ENCODE data around the gene KLHL22.

The KLHL22 gene

GRCh38 chr22:20497426-20497825, 1.8 kb upstream of the KLHL22 start:
- no peak for DNase-seq (ENCODE audit: low spot score)
- TF ChIP-seq, protein P1, sequence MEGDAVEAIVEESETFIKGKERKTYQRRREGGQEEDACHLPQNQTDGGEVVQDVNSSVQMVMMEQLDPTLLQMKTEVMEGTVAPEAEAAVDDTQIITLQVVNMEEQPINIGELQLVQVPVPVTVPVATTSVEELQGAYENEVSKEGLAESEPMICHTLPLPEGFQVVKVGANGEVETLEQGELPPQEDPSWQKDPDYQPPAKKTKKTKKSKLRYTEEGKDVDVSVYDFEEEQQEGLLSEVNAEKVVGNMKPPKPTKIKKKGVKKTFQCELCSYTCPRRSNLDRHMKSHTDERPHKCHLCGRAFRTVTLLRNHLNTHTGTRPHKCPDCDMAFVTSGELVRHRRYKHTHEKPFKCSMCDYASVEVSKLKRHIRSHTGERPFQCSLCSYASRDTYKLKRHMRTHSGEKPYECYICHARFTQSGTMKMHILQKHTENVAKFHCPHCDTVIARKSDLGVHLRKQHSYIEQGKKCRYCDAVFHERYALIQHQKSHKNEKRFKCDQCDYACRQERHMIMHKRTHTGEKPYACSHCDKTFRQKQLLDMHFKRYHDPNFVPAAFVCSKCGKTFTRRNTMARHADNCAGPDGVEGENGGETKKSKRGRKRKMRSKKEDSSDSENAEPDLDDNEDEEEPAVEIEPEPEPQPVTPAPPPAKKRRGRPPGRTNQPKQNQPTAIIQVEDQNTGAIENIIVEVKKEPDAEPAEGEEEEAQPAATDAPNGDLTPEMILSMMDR (conservative IDR thresholded peaks at IDR 0.05; ENCODE audit: low read depth), result no peak
- POLR2A ChIA-PET (ENCODE audit: low non-redundant PET), result no interaction called here
- CTCF ChIA-PET, result no interaction called here
- 0 out of 2 replicates have a peak overlapping the region, but pooled peaks have one; percentile 15 for H3K27ac ChIP-seq

DNA sequence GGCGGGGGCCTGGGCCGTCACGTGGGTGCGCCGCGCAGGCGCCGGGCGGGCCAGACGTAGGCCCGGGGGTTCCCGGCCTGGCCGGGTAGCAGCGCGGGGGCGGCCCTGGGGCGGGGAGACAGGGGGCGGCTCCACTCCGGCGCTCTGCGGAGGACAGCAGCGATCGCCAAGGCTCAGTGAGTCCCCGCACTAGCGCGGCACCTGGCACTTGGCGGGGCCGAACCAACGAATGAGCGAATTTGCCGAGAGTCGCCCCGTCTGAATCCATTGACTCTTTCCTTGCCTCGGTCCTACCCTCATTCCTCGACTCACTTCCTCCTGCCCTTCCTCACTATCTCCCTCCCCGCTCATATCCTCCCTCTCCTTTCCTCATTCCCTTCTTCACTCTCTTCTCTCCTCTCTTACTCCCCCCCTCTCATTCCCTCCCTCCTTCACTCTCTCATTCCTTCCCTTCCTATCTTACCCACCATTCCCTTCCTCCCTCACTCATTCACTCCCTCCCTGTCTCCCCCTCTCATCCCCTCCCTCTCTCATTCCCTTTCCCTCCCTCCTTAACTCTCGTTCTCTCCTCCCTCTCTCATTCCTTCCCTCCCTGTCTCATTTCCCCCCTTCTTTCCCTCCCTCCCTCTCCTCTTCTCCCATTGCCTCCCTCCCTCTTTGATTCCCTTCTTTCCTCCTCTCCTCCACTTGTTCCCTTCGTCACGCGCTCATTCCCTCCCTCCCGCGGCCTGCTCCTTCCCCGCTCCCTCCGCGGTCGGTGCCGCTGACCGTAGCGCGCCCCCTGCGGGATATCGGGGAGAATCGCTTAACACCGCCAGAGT, 476 bp upstream of the KLHL22 start:
- peak; percentile 92 for DNase-seq (ENCODE audit: low spot score)
- ChIA-PET POLR2A (ENCODE audit: low non-redundant PET) (no interaction called here), CTCF (interaction anchor here (0.6 kb wide), 1 partner anchor 60 kb away, joined by 6 read pairs; no protein-coding TSS in a partner anchor)
- TF ChIP-seq, protein P1 (conservative IDR thresholded peaks at IDR 0.05; ENCODE audit: low read depth), result peak; percentile 95
- H3K27ac ChIP-seq, result peak overlapping the region; percentile 88

GRCh38 chr22:20491346-20491745, 4.2 kb downstream of the KLHL22 start:
- TF ChIP-seq, protein P1 (conservative IDR thresholded peaks at IDR 0.05; ENCODE audit: low read depth), result no peak
- POLR2A ChIA-PET (ENCODE audit: low non-redundant PET), result no interaction called here
- no peak for DNase-seq (ENCODE audit: low spot score)
- CTCF ChIA-PET, result interaction anchor here (0.9 kb wide), 1 partner anchor 73 kb away, joined by 3 read pairs; no protein-coding TSS in a partner anchor
- no peak overlapping the region for H3K27ac ChIP-seq

DNA sequence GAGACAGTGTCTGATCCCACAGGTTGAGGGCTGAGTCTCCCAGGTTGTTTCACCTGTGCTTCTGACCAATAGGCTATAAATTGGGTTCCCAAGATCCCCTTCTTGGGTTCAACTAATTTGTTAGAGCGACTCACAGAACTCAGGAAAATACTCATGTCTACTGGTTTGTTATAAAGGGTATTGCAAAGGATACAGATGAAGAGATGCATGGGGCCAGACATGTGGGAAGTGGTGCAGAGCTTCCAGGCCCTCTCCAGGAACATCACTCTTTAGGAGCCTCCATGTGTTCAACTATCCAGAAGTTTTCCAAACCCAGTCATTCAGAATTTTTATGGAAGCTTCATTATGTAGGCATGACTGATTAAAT, 4.7 kb downstream of the KLHL22 start:
- DNase-seq (ENCODE audit: low spot score), result no peak
- no peak overlapping the region for H3K27ac ChIP-seq
- TF ChIP-seq, protein P1 (conservative IDR thresholded peaks at IDR 0.05; ENCODE audit: low read depth), result no peak
- ChIA-PET CTCF (interaction anchor here (0.9 kb wide), 1 partner anchor 73 kb away, joined by 3 read pairs; no protein-coding TSS in a partner anchor), POLR2A (ENCODE audit: low non-redundant PET) (no interaction called here)

DNA sequence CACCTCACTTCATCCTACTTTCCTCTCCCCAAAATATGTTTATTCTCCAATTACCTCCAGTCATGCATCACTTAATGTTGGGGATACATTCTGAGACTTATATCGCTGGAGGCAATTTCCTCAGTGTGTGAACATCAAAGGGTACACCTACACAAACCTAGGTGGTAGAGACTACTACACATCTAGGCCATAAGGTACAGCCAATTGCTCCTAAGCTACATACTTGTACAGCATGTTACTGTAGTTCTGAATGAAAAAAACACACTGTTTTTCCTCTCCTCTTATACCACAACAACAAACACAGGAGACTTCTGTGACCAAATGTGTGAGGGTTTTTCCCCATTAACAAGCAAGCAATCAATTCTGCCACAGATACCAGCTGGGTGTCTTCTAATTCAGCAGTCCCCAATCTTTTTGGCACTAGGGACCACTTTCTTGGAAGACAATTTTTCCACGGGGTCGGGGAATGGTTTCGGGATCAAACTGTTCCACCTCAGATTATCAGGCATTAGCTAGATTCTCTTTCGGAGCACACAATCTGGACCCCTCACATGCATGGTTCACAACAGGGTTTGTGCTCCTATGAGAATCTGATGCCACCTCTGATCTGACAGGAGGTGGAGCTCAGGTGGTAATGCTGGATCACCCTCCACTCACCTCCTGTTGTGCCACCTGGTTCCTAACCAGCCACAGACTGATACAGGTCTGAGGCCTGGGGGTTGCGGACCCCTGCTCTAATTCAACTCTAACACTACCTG, 5.2 kb downstream of the KLHL22 start:
- no peak for DNase-seq (ENCODE audit: low spot score)
- H3K27ac ChIP-seq, result no peak overlapping the region
- CTCF ChIA-PET, result interaction anchor here (0.9 kb wide), 1 partner anchor 74 kb away, joined by 3 read pairs; no protein-coding TSS in a partner anchor
- TF ChIP-seq, protein P1 (conservative IDR thresholded peaks at IDR 0.05; ENCODE audit: low read depth), result no peak
- POLR2A ChIA-PET (ENCODE audit: low non-redundant PET), result no interaction called here

DNA sequence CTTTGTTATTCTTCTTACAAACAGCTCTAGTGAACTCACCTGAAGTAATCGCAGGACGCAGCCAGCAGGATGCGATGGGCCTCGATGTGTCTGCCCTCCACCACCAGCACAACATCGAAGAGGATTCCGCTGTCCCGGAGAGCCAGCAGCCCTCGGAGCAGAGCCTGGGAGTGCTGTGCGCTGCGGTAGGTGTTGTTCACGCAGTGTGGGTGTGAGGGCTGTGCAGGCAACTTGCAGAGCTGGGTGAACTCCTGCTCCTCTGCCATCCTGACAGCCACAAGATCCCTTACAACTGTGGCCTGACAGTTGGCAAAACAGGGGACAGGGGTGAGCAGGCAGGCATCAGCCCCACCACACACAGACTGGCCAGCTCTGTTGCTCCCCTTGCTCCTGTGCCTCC, 6.6 kb downstream of the KLHL22 start:
- H3K27ac ChIP-seq, result no peak overlapping the region
- POLR2A ChIA-PET (ENCODE audit: low non-redundant PET), result no interaction called here
- TF ChIP-seq, protein P1 (conservative IDR thresholded peaks at IDR 0.05; ENCODE audit: low read depth), result no peak
- no peak for DNase-seq (ENCODE audit: low spot score)
- CTCF ChIA-PET, result no interaction called here

Measured in RWPE1 (cell line).